ENCODE data around the gene LANCL3. TPM values are rescaled to one million over a fixed set of nuclear protein-coding genes. Genes with fewer than 3 reads are reported as not detected.

The LANCL3 gene
- total RNA-seq, 1 experiment from 2014 or later, result 0.26 TPM

- Histone ChIP-seq H4K5ac (ENCODE audit: insufficient read length, low read depth, low read length) (no peak overlapping the region), H2AK5ac (ENCODE audit: insufficient read length, low read length) (no peak overlapping the region), H3K4me1 (ENCODE audit: insufficient read depth, low read length) (no peaks in the 10 kb centered on the region; the same call in 1 of the 2 replicates), H2BK120ac (ENCODE audit: low read depth, low read length, poor library complexity, severe bottlenecking) (no peak overlapping the region), H3K9ac (ENCODE audit: extremely low read depth, insufficient read length, low read length) (no peak overlapping the region), H4K91ac (ENCODE audit: insufficient read length, low read depth, low read length) (no peak overlapping the region), H3K4ac (ENCODE audit: low read depth, low read length) (no peak overlapping the region), H2BK5ac (ENCODE audit: insufficient read length, low read length) (no peak overlapping the region), H3K4me2 (ENCODE audit: insufficient read depth, insufficient read length, low read length) (no peak overlapping the region), H4K20me1 (ENCODE audit: control insufficient read depth, insufficient read depth, insufficient read length) (no peaks in the 10 kb centered on the region), H3K23ac (ENCODE audit: insufficient read length, low read depth, low read length) (no peak overlapping the region), H3K14ac (ENCODE audit: insufficient read depth, low read length) (no peak overlapping the region), H3K27me3 (ENCODE audit: insufficient read depth, low read length) (no peaks in the 10 kb centered on the region), H3K27ac (ENCODE audit: insufficient read length, low read depth, low read length) (no peak overlapping the region), H3K23me2 (ENCODE audit: insufficient read length, low read depth, low read length, poor library complexity, severe bottlenecking) (no peaks in the 10 kb centered on the region), H3K18ac (ENCODE audit: insufficient read length, low read depth, low read length) (no peak overlapping the region), H3K79me2 (ENCODE audit: insufficient read depth, low read length) (no peaks in the 10 kb centered on the region), H2BK12ac (ENCODE audit: insufficient read length, low read depth, low read length) (no peak overlapping the region), H2AFZ (ENCODE audit: low read length) (no peak overlapping the region), H3K56ac (ENCODE audit: insufficient read length, low read depth, low read length) (no peak overlapping the region), H3K9me3 (ENCODE audit: control insufficient read depth, low read depth, low read length) (no peaks in the 10 kb centered on the region), H2BK15ac (ENCODE audit: low read depth, low read length) (no peak overlapping the region), H4K8ac (replicated peaks; ENCODE audit: insufficient read length, low read depth, low read length) (no peak overlapping the region), H2BK20ac (ENCODE audit: low read depth, low read length, poor library complexity, severe bottlenecking) (no peak overlapping the region), H3K79me1 (ENCODE audit: insufficient read depth, low read depth, low read length, poor library complexity, severe bottlenecking) (no peaks in the 10 kb centered on the region), H3T11ph (ENCODE audit: low read length) (no peak overlapping the region)
- Mint-ChIP-seq H3K36me3 (ENCODE audit: insufficient read depth in 1 of 3, low read depth in 3 of 3) (peaks cover 0 to 4% (median 0%) of the 10 kb centered on the region in 3 experiments; a peak in 1 of 7 replicates), H3K4me3 (no peak overlapping the region), H3K27me3 (ENCODE audit: low read depth) (no peaks in the 10 kb centered on the region), H3K9me3 (peaks cover 57 to 70% of the 10 kb centered on the region in 2 experiments), H3K27ac (no peak overlapping the region), H3K4me1 (no peaks in the 10 kb centered on the region)
- DNase-seq, result no peak
- TF ChIP-seq, protein P1, sequence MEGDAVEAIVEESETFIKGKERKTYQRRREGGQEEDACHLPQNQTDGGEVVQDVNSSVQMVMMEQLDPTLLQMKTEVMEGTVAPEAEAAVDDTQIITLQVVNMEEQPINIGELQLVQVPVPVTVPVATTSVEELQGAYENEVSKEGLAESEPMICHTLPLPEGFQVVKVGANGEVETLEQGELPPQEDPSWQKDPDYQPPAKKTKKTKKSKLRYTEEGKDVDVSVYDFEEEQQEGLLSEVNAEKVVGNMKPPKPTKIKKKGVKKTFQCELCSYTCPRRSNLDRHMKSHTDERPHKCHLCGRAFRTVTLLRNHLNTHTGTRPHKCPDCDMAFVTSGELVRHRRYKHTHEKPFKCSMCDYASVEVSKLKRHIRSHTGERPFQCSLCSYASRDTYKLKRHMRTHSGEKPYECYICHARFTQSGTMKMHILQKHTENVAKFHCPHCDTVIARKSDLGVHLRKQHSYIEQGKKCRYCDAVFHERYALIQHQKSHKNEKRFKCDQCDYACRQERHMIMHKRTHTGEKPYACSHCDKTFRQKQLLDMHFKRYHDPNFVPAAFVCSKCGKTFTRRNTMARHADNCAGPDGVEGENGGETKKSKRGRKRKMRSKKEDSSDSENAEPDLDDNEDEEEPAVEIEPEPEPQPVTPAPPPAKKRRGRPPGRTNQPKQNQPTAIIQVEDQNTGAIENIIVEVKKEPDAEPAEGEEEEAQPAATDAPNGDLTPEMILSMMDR (conservative IDR thresholded peaks at IDR 0.05), result no peak
- no CpG with 5 or more reads among the region's 3 CpGs for WGBS (ENCODE audit: extremely low coverage, insufficient read length, low lambda C conversion rate)
These were observed 154.9 kb downstream of the LANCL3 start for GRCh38 chrX:37726346-37726745.

Other genes with a start within 250 kb of the LANCL3 start
- gene PRRG1, start 222.3 kb upstream of the LANCL3 start, total RNA-seq (2021), result 9.0 and 10.2 TPM in 2 replicates
- gene XK, start 114.1 kb downstream of the LANCL3 start, total RNA-seq (2021), result 0.85 and 0.97 TPM in 2 replicates
- 0.04 and 0.07 TPM in 2 replicates for gene CYBB, start 208.4 kb downstream of the LANCL3 start, total RNA-seq (2021)